Activated CD4-positive, alpha-beta T cell treated with anti-CD3 and anti-CD28 coated beads, Interleukin-2, amount 10 ng/mL, durations not matched to agents 7 days and 5 days (primary cell): ENCODE results near the gene ZCWPW1. TPM values are rescaled to one million over a fixed set of nuclear protein-coding genes. Genes with fewer than 3 reads are reported as not detected.
"Not testable (repeated sequence)": the region's sequence is repeated elsewhere in the genome, so short reads cannot be mapped to it uniquely, and the experiment has no call there.

ENCODE experiments used
- CTCF ChIA-PET: fragments of 350-600 bp; sonication (Branson Sonifier 250); formaldehyde crosslinking; loops from one replicate; lab custom pipeline; 2021; ENCODE audit warnings: antibody characterized with exemption; lab: Charles Lee
- POLR2A ChIA-PET: fragments of 350-600 bp; sonication (Branson Sonifier 250); formaldehyde crosslinking; loops from one replicate; lab custom pipeline; 2021; ENCODE audit warnings: antibody characterized with exemption; lab: Charles Lee
- DNase-seq: peaks from one replicate; pipeline ENCODE4 v3.0.0-alpha.2; 2020
- H3K27ac Mint-ChIP-seq: one replicate; pipeline ENCODE4 v1.8.0; 2021; ENCODE audit warnings: mild to moderate bottlenecking, moderate library complexity, mixed read lengths
- H3K27me3 Mint-ChIP-seq: one replicate; pipeline ENCODE4 v1.8.0; 2021; ENCODE audit warnings: mixed read lengths
- H3K36me3 Mint-ChIP-seq: one replicate; pipeline ENCODE4 v1.8.0; 2021; ENCODE audit warnings: low read depth, mixed read lengths
- H3K4me1 Mint-ChIP-seq: one replicate; pipeline ENCODE4 v1.8.0; 2021; ENCODE audit warnings: mixed read lengths
- H3K4me3 Mint-ChIP-seq: one replicate; pipeline ENCODE4 v1.8.0; 2021; ENCODE audit warnings: mild to moderate bottlenecking, moderate library complexity, mixed read lengths
- H3K9me3 Mint-ChIP-seq: one replicate; pipeline ENCODE4 v1.8.0; 2021; ENCODE audit warnings: mixed read lengths
- total RNA-seq, 2 experiments: library from RNA; stranded (reverse); gene quantifications; one replicate each; pipeline ENCODE4 v1.2.3, GENCODE V29; 2021

Gene ZCWPW1
- total RNA-seq, 2 experiments from 2014 or later, result 2.4 to 2.7 TPM

DNA sequence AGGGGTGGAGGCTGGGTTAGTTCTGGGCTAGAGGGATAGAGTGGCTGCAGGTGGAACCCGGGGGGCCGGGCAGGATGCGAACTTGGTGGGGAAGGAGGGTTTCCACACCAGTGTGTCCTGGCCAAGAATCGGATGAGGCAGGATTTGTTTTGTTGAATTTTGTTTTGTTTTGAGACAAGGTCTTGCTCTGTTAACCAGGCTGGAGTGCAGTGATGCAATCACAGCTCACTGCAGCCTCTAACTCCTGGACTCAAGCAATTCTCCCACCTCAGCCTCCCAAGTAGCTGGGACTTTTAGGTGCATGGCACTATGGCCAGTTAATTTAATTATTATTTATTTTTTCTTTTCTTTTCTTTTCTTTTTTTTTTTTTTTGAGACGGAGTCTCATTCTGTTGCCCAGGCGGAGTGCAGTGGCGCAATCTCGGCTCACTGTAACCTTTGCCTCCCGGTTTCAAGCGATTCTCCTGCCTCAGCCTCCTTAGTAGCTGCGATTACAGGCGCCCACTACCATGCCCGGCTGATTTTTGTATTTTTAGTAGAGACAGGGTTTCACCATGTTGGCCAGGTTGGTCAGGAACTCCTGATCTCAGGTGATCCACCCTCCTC lies 20.8 kb upstream of the ZCWPW1 start:
- ChIA-PET CTCF (interaction anchor here (0.6 to 2.3 kb wide), 9 partner anchors 9 to 826 kb away, joined by 3 to 14 read pairs (median 4); partner anchors contain the start of genes MEPCE and ZCWPW1), POLR2A (no interaction called here)
- Mint-ChIP-seq H3K36me3 (no peaks in the 10 kb centered on the region), H3K4me3 (no peak overlapping the region), H3K4me1 (peaks cover 29% of the 10 kb centered on the region), H3K9me3 (no peaks in the 10 kb centered on the region), H3K27me3 (no peaks in the 10 kb centered on the region), H3K27ac (no peak overlapping the region)
- no peak for DNase-seq

DNA sequence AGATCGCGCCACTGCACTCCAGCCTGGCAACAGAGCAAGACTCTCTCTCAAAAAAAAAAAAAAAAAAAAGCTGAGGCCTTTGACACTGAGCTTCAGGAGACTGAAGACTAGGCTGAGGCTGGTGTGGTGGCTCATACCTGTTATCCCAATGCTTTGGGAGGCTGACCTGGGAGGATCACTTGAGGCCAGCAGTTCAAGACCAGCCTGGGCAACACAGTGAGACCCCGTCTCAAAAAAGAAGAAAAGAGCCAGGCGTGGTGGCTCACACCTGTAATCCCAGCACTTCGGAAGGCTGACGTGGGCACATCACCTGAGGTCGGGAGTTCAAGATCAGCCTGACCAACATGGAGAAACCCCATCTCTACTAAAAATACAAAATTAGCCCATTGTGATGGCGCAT lies 18.9 kb upstream of the ZCWPW1 start:
- DNase-seq, H3K9me3 Mint-ChIP-seq, H3K27me3 Mint-ChIP-seq, H3K4me3 Mint-ChIP-seq, H3K36me3 Mint-ChIP-seq, H3K27ac Mint-ChIP-seq: not testable (repeated sequence)
- peaks cover 37% of the 10 kb centered on the region for H3K4me1 Mint-ChIP-seq
- ChIA-PET POLR2A (interaction anchor here (0.6 to 0.7 kb wide), 2 partner anchors 17 to 161 kb away, joined by 3 to 4 read pairs; no protein-coding TSS in a partner anchor), CTCF (interaction anchor here (0.6 to 1.0 kb wide), 2 partner anchors 10 to 257 kb away, joined by 3 to 5 read pairs; no protein-coding TSS in a partner anchor)

DNA sequence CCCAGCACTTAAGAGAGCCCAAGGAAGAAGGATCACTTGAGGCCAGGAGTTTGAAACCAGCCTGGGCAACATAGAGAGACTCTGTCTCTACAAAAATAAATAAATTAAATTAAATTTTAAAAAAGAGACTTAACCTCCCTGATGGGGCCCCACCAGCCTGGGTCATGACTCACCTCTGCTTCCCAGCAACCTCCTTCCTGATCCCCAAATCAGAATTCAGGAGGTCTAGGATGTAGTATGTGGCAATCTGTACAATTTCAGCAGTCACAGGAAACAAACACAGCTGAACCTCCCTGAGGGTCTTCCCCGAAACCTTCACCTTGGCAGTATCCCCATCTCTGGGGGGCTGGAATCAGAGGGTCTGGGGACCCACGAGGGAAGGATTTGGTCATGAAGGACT lies 17.5 kb upstream of the ZCWPW1 start:
- H3K27me3 Mint-ChIP-seq, result no peaks in the 10 kb centered on the region
- H3K4me1 Mint-ChIP-seq, result peaks cover 37% of the 10 kb centered on the region
- no peak overlapping the region for H3K4me3 Mint-ChIP-seq
- H3K9me3 Mint-ChIP-seq, result no peaks in the 10 kb centered on the region
- H3K27ac Mint-ChIP-seq, result no peak overlapping the region
- DNase-seq, result no peak
- ChIA-PET POLR2A (no interaction called here), CTCF (interaction anchor here (0.6 to 1.4 kb wide), 3 partner anchors 9 to 166 kb away, joined by 3 to 5 read pairs (median 3); partner anchors contain the start of gene MOSPD3)
- no peaks in the 10 kb centered on the region for H3K36me3 Mint-ChIP-seq

DNA sequence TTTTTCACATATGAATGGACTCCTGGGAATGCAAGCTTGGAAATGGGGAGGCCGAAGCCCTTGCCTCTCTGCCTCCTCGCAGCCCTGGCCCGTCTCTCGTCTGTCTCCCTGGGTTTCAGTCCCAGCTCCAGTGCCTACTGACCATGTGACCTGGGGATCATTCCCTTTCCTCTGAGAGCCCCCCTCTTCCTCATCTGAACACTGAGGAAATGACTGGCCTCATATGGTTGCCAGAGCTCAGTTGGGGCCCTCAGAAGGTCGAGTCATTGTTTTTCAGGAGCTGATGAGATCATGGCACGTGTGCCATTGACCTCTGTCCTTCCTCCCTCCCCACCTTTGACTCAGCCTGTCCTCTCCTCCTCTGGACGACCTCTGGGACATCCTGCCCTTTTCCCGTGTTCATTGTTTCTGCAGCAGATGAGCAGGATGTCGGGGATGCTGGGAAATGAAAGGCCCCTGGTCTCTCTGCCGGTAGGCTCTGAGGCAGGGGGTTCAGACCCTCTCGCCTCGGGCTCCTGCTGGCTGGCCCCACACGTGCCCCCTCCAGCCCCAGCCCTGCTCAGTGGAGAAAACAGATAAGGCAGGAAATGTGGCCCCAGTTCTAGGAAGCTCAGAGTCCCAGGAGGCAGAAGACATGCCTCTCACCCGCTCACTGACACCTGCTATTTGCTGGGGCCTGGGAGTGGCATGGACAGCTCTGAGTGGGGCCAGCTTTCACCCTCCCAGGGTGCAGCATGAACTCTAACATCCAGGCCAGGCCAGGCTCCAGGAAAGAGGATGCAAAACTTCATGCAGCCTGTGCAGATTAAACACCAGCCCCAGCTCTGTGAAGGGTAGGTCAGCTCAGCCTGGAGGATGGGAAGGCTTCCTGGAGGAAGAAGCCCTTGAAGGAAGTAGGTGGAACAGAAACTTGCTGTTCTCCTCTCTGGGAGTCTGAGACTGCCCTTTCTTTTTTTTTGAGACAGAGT lies 16.1 kb upstream of the ZCWPW1 start:
- POLR2A ChIA-PET, result interaction anchor here (1.2 kb wide), 1 partner anchor 11 kb away, joined by 6 read pairs; no protein-coding TSS in a partner anchor
- Mint-ChIP-seq H3K36me3 (no peaks in the 10 kb centered on the region), H3K4me3 (no peak overlapping the region), H3K9me3 (no peaks in the 10 kb centered on the region), H3K27me3 (no peaks in the 10 kb centered on the region), H3K4me1 (peaks cover 28% of the 10 kb centered on the region), H3K27ac (peak overlapping the region; percentile 68)
- CTCF ChIA-PET, result interaction anchor here (0.7 to 1.5 kb wide), 6 partner anchors 9 to 173 kb away, joined by 3 to 8 read pairs (median 4); partner anchors contain the start of genes MOSPD3 and PPP1R35
- no peak for DNase-seq

DNA sequence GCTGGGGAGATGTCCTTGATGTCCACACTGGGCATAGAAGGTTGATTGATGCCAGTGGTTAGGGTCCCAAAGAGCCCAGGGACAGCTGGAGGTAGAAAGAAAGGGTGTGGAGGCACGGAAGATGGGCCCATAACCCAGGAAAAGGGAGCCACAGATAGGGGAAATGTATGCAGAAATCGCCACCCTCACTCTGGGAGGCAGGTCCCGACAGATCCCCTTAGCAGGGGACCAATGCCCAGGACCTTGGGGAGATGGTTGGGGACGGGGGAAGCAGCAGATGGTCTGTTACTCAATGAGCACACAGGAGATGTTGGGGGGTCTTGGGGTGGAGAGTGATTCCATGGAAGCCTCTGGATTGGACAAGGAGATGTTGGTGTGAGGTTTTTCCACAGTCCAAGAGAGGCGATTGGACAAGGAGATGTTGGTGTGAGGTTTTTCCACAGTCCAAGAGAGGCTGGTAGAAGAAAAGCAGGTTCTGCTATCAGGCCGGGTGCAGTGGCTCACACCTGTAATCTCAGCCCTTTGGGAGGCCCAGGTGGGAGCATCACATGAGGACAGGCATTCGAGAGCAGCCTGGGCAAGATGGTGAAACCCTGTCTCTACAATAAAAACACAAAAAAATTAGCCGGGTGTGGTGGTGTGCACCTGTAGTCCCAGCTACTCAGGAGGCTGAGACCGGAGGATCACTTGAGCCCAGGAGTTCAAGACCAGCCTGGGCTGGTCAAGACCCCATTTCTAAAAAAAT lies 14.8 kb upstream of the ZCWPW1 start:
- no peaks in the 10 kb centered on the region for H3K9me3 Mint-ChIP-seq
- H3K27me3 Mint-ChIP-seq, result no peaks in the 10 kb centered on the region
- no peaks in the 10 kb centered on the region for H3K36me3 Mint-ChIP-seq
- peaks cover 28% of the 10 kb centered on the region for H3K4me1 Mint-ChIP-seq
- CTCF ChIA-PET, result interaction anchor here (0.6 to 1.4 kb wide), 3 partner anchors 12 to 267 kb away, joined by 3 to 6 read pairs (median 3); no protein-coding TSS in a partner anchor
- peak overlapping the region; percentile 68 for H3K27ac Mint-ChIP-seq
- POLR2A ChIA-PET, result no interaction called here
- H3K4me3 Mint-ChIP-seq, result no peak overlapping the region
- no peak for DNase-seq

DNA sequence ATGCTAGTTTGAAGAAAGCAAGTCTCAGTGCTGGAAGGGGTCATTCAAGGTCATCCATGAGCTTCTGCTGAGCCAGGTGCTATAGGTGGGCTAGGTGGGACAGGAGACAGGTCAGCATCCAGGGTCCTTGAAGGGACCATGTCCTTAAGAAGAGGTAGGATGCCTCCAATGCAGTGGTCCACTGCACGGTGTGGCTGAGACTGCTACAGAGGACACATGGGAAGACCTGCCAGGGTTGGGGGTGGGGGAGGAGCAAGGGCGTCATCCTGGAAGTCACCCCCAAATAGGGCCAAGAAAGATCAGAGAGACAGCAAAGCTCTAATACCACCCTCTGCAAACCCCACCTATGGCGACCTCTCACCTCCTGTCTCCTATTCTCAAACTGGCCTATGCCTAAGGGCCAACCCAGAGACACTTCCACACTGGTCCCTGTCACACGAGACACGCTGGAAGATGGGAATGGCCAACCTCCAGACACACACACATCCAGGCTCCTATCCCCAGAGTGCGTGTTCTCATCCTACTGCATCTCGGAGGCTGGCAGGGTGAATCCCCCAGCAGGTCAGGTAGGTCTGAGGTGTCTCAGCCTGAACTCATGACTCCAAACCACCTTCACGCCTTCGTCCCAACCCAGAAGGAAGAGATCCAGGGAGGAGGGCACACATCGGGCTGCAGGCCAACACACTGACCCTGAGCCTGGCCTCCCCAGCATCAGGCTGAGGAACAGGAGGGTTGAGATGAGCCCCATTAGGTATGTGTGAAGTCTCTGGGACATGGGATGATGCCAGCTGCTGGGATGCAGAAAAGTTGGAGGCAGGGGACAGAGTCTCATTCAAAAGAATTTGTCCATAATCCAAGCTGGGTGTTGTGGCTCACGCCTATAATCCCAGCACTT lies 13.4 kb upstream of the ZCWPW1 start:
- POLR2A ChIA-PET, result no interaction called here
- no peak overlapping the region for H3K4me3 Mint-ChIP-seq
- no peaks in the 10 kb centered on the region for H3K27me3 Mint-ChIP-seq
- H3K27ac Mint-ChIP-seq, result no peak overlapping the region
- peaks cover 33% of the 10 kb centered on the region for H3K4me1 Mint-ChIP-seq
- DNase-seq, result no peak
- CTCF ChIA-PET, result interaction anchor here (1.2 to 2.6 kb wide), 3 partner anchors 8 to 41 kb away, joined by 3 to 8 read pairs (median 6); no protein-coding TSS in a partner anchor
- no peaks in the 10 kb centered on the region for H3K36me3 Mint-ChIP-seq
- H3K9me3 Mint-ChIP-seq, result no peaks in the 10 kb centered on the region

DNA sequence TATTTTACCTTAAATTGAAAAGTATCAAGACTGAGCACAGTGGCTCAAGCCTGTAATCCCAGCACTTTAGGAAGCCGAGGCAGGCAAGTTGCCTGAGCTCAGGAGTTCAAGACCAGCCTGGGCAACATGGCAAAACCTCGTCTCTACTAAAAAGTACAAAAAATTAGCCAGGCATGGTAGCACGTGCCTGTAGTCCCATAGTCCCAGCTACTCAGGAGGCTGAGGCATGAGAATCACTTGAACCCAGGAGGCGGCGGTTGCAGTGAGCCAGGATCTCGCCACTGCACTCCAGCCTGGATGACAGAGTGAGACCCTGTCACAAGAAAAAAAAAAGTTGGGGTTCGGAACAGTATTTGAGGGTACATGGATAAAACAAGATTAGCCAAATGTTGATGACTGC lies 10.7 kb upstream of the ZCWPW1 start:
- H3K27ac Mint-ChIP-seq, H3K9me3 Mint-ChIP-seq, DNase-seq, POLR2A ChIA-PET, H3K4me3 Mint-ChIP-seq, H3K27me3 Mint-ChIP-seq: not testable (repeated sequence)
- Mint-ChIP-seq H3K4me1 (peaks cover 30% of the 10 kb centered on the region), H3K36me3 (peaks cover 17% of the 10 kb centered on the region)
- CTCF ChIA-PET, result interaction anchor here (1.0 to 2.6 kb wide), 2 partner anchors 11 to 15 kb away, joined by 3 to 8 read pairs; no protein-coding TSS in a partner anchor

DNA sequence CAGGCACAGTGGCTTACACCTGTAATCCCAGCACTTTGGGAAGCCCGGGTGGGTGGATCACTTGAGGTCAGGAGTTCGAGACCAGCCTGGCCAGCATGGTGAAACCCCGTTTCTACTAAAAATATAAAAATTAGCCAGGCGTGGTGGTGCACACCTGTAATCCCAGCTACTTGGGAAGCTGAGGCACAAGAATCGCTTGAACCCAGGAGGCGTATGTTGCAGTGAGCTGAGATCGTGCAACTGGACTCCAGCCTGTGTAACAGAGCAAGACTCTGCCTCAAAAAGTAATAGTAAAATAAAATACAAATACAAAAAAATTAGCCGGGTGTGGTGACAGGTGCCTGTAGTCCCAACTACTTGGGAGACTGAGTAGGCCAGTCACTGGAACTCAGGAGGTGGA lies 10.2 kb upstream of the ZCWPW1 start:
- H3K9me3 Mint-ChIP-seq, H3K27me3 Mint-ChIP-seq, H3K27ac Mint-ChIP-seq, H3K4me3 Mint-ChIP-seq, POLR2A ChIA-PET, DNase-seq: not testable (repeated sequence)
- CTCF ChIA-PET, result interaction anchor here (0.7 to 1.9 kb wide), 2 partner anchors 11 to 1039 kb away, joined by 5 to 8 read pairs; no protein-coding TSS in a partner anchor
- peaks cover 34% of the 10 kb centered on the region for H3K4me1 Mint-ChIP-seq
- H3K36me3 Mint-ChIP-seq, result peaks cover 22% of the 10 kb centered on the region

DNA sequence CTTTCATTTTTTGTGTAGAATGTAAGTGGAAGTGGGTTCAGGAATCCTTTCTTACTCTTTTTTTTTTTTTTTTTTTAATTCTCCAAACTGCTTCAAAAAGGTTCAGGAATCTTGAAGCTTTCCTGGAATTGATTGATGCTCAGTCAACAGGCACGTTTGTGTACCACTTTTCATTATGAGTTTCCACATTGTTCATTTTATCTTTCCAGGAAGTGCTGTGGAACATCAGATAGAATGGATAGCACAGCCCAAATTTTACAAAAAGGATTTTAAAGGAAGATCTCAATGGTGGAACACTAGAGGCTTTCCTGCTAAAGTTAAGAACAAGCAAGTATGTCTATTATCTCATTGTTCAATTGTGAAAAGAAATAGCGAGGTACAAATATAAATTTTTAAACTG lies 9.7 kb upstream of the ZCWPW1 start:
- Mint-ChIP-seq H3K36me3 (peaks cover 28% of the 10 kb centered on the region), H3K9me3 (no peaks in the 10 kb centered on the region), H3K27ac (no peak overlapping the region), H3K4me3 (no peak overlapping the region), H3K4me1 (peaks cover 36% of the 10 kb centered on the region), H3K27me3 (no peaks in the 10 kb centered on the region)
- CTCF ChIA-PET, result interaction anchor here (0.7 to 1.9 kb wide), 3 partner anchors 10 to 1038 kb away, joined by 5 to 8 read pairs (median 5); no protein-coding TSS in a partner anchor
- DNase-seq, result no peak
- POLR2A ChIA-PET, result no interaction called here

DNA sequence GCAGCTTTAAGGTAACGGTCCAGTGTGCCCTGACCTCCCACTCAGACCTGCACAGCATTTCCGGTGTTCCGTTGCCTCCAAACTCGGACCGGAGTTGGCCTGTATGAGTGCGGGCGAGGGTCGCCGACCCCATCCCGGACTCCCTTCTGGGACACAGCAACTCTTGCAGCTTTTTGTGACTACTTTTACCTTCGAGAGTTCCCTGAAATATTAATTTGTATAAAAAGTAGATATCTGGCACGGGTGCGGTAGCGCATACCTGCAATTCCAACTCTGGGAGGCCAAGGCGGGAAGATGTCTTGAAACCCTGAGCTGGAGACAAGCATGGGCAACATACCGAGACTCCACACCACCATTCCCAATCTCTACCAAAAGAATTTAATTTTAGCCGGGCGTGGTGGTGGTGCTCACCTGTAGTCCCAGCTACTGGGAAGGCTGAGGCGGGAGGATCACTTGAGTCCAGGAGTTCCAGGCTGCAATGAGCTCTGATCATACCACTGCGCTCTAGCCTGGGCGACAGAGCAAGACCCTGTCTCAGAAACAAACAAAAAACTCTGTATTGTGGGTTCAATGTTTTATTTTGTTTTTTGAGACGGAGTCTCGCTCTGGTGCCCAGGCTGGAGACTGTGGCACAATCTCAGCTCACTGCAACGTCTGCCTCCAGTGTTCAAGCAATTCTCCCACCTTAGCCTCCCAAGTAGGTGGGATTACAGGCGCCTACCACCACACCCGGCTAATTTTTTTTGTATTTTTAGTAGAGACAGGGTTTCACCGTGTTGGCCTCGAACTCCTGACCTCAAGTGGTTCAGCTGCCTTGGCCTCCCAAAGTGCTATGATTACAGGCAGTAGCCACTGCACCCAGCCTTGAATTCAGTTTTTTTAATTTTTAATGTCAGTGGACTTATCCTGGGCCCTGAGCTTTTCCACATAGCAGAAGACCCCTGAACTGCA lies 8.9 kb upstream of the ZCWPW1 start:
- H3K27ac Mint-ChIP-seq, result peak overlapping the region; percentile 97
- peaks cover 39% of the 10 kb centered on the region for H3K4me1 Mint-ChIP-seq
- no peaks in the 10 kb centered on the region for H3K27me3 Mint-ChIP-seq
- CTCF ChIA-PET, result interaction anchor here (0.7 to 1.9 kb wide), 11 partner anchors 9 to 415 kb away, joined by 3 to 8 read pairs (median 3); partner anchors contain the start of gene SLC12A9
- peaks cover 35% of the 10 kb centered on the region for H3K36me3 Mint-ChIP-seq
- no peak for DNase-seq
- POLR2A ChIA-PET, result no interaction called here
- H3K4me3 Mint-ChIP-seq, result peak overlapping the region; percentile 95
- no peaks in the 10 kb centered on the region for H3K9me3 Mint-ChIP-seq
